Measurements from ENCODE around the gene ENTPD3.

Gene ENTPD3

DNA sequence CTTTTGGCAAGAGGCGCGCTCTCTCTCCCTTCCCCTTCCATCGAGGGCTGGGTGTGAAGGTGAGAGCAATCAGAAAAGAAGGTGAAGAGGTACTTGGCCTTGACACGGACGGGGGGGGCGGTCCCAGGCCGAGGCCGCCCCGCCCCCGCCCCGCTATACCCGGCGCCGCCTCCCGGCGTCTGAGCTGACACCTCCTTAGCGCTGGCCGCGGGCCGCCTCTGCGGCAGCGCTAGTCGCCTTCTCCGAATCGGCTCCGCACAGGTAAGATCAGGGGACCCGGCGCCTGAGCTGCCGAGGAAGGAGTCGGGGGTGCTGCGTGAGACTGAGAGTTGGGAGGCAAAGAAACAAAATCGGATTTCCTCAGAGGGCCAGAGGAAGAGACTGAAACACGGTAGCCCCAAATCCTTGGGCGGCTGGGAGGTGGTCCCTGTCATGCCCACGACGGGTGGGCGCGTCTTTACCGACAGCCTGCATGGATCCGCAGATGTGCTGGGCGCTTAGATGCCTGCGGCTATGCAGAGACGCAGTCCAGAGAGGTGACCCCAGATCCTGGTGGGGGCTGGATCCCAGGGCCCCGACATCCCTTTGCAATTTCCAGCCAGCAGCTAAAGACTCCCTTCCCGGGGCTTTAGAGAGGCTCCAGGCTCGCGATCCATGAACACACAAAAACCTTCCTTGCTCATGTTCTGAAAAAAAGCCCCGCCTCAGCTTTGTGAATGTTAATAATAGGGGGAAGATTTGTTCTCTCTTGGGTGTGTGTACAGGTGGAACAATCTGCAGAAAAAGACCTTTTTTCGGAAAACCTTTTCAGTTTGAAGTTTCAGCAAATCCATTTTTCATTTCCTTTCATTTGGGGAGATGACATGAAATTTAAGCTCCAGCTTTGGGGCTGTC is at the start of gene ENTPD3:
Gene ENTPD3 (plus strand): TSS at position 184 of the 894 bp plus-strand sequence. CDS start 874 bp downstream, outside the sequence.
- intact Hi-C loops (cut with DNase I): no loop called here
- peak in 35 of 42 donors; percentile 23 to 69 (median 48) for DNase-seq

DNA sequence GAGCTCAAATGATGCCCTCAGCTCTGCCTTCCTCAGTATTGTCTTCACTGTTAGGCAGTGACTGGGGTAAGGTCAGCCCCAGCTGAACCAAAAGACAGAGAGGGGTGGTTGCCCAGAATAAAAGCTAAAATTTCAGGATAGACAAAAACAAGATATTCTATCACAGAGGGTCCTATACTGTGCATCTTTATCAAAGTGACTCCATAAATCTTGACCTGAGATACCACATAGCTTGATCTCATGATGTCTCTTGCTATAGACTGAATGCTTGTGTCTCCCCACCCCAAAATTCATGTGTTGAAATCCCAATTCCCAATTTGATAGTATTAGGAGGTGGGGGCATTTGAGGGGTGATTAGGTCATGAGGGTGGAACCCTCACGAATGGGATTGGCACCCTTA is 47.1 kb upstream of the ENTPD3 start:
- no peak for DNase-seq
- intact Hi-C loops (cut with DNase I): no loop called here

- intact Hi-C loops (cut with DNase I): no loop called here
- DNase-seq: no peak
Observed at GRCh38 chr3:40340541-40341170, 46.3 kb upstream of the ENTPD3 start.

- DNase-seq: no peak
- intact Hi-C loops (cut with DNase I): no loop called here
Observed at GRCh38 chr3:40341671-40342070, 45.3 kb upstream of the ENTPD3 start.

GRCh38 chr3:40350529-40350928 is 36.5 kb upstream of the ENTPD3 start:
- intact Hi-C loops (cut with DNase I): no loop called here
- no peak for DNase-seq

DNA sequence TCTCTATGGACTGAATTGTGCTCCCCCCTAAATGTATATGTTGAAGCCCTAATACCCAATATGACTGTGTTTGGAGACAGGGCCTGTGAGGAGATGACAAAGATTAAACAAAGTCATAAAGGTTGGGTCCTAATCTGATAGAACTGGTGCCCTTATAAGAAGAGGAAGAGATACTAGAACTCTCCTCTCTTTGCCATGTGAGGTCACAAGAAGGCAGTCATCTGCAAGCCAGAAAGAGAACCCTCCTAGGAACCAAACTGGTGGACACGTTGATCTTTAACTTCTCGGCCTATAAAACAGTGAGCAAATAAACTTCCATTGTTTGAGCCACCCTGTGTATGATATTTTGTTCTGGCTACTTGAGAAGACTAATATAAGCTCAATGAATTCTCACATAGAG is 31.6 kb upstream of the ENTPD3 start:
- DNase-seq: no peak
- intact Hi-C loops (cut with DNase I): no loop called here

GRCh38 chr3:40358454-40358853 is 28.5 kb upstream of the ENTPD3 start:
- intact Hi-C loops (cut with DNase I): no loop called here
- DNase-seq: no peak

DNA sequence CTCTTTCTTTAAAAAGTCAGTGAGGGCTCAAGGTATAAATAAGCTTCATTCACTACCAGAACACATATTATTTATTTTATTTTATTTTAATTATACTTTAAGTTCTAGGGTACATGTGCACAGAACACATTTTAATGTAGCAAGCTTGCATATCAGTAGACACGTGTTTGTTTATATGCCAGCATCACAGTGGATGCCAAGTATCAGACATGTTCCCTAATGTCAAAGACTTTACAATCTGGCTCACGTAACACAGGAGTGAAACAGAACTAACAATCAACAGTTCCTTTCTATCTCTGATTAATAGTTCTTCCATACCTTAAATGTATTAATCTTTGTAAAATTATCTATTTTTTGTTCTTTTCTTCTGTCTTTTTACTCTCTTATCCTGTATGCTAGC is 23.3 kb upstream of the ENTPD3 start:
- intact Hi-C loops (cut with DNase I): no loop called here
- no peak for DNase-seq

GRCh38 chr3:40366203-40367162 is 20.5 kb upstream of the ENTPD3 start:
- intact Hi-C loops (cut with DNase I): no loop called here
- DNase-seq: peak in 6 of 42 donors; percentile 15 to 54 (median 35)

DNA sequence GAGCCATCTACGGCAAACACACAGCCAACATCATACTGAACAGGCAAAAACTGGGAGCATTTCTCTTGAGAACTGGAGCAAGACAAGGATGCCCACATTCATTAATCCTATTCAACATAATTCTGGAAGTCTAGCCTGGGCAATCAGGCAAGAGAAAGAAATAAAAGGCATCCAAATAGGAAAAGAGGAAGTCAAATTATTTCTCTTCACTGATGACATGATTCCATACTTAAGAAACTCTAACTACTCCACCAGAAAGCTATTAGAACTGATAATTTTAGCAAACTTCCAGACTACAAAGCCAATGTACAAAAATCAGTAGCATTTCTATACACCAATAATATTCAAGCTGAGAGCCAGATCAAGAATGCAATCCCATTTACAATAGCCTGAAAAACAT is 17.3 kb upstream of the ENTPD3 start:
- intact Hi-C loops (cut with DNase I): no loop called here
- no peak for DNase-seq

GRCh38 chr3:40377822-40378221 is 9.2 kb upstream of the ENTPD3 start:
- no peak for DNase-seq
- intact Hi-C loops (cut with DNase I): no loop called here

- intact Hi-C loops (cut with DNase I): no loop called here
- DNase-seq: no peak
Observed at GRCh38 chr3:40379674-40380306, 7.2 kb upstream of the ENTPD3 start.

- intact Hi-C loops (cut with DNase I): no loop called here
- peak in 22 of 42 donors; percentile 9 to 67 (median 41) for DNase-seq
Observed at GRCh38 chr3:40381904-40382616, 4.9 kb upstream of the ENTPD3 start.

DNA sequence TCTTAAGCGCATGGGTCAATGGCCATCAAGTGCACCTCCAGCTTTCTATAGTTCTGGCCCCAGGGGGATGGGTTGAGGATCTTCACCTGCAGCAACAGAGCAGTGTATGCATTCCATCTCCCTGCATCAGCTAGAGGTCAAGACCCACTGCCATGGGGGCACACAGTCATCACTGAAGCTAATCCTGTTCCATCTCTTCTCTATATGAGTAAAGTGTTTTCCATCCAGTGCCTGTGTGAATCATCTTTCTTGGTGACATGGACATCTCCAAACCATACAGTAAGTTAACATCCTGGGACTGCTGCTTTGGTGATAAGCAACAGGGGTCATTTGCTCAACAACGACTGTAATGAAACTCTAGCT is 4.4 kb upstream of the ENTPD3 start:
- intact Hi-C loops (cut with DNase I): no loop called here
- no peak for DNase-seq

GRCh38 chr3:40386213-40386612 is 771 bp upstream of the ENTPD3 start:
- DNase-seq: no peak
- intact Hi-C loops (cut with DNase I): no loop called here

GRCh38 chr3:40387895-40388254 is 891 bp downstream of the ENTPD3 start:
- intact Hi-C loops (cut with DNase I): no loop called here
- DNase-seq: peak in 17 of 42 donors; percentile 6 to 48 (median 25)

DNA sequence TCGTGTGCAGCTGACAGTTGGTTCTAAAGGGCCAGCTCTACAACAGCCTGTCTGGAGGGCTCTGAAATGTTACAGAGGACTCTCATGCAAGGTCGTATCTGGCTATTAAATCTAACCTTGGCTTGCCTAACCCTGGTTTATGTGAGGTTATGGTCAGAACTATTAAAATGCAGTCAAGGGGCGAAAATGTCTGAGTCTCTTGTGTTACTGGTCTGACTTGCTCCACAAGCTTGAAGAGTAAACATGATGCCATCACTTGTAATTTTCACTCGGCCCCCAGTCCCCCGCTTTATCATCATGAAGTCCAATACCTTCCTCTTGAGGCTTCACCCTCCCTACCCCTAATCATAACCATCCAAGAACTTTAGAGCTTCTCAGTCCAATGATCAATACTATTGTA is 9.4 kb downstream of the ENTPD3 start:
- intact Hi-C loops (cut with DNase I): no loop called here
- DNase-seq: no peak

DNA sequence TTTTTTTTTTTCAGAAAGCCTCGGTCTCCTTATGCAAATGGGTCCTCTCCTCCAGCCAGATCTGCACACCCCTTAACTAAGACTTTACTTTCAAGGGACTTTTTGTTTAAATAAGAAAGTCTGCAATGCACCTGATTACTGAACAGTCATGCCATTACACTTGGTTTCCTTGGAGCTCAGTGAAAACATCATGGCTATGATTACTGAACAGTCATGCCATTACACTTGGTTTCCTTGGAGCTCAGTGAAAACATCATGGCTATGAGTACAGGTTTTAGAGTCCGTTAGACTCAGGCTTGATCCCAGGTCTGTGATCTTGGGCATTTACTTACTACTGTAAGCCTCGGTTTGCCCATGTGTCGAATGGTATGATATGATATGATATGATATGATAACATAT is 10.1 kb downstream of the ENTPD3 start:
- DNase-seq: no peak
- intact Hi-C loops (cut with DNase I): no loop called here

DNA sequence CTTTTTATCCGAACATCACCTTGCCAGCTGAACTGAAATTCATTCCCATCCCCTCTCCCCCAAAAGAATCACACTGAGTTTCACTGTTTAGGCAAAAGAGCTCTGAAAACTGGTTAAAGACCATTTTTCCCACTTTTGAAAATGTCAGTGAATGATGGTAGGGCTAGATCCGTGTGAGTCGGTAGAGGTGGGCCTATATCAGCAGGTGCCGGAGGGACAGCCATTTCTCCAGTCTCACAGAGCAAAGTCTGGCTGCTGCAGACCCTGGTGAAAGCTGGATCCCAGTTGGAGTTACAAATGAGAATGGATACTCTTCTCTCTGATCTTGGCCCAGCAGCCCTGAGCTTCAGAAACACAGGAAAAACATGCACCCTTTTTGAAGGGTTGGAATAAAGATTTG is 10.9 kb downstream of the ENTPD3 start:
- DNase-seq: no peak
- intact Hi-C loops (cut with DNase I): no loop called here

Data from head of caudate nucleus (tissue), 42 donors.